Liver (tissue), 3 donors: Measurements from ENCODE around the gene THOC1.

ENCODE experiments used
- GABPA ChIP-seq, 2 donors: IDR thresholded peaks in 1 of 2; conservative IDR thresholded peaks in 1 of 2; 2 replicates each; pipeline ENCODE4 v1.6.1; 2016; ENCODE audit warnings: antibody characterized with exemption in 2 of 2, mild to moderate bottlenecking in 1 of 2, moderate library complexity in 1 of 2
- JUND ChIP-seq, 2 donors: IDR thresholded peaks; 2 replicates each; pipeline ENCODE4 v1.6.1; 2016; ENCODE audit warnings: antibody characterized with exemption in 2 of 2
- RAD21 ChIP-seq, 2 donors: IDR thresholded peaks; 2 replicates each; pipeline ENCODE4 v1.6.1; 2016; ENCODE audit warnings: antibody characterized with exemption in 2 of 2, mild to moderate bottlenecking in 2 of 2
- RXRA ChIP-seq, 2 donors: IDR thresholded peaks; 2 replicates each; pipeline ENCODE4 v1.6.1; 2017 to 2018; ENCODE audit warnings: antibody characterized with exemption in 2 of 2, mild to moderate bottlenecking in 1 of 2
- SP1 ChIP-seq: IDR thresholded peaks from 2 replicates; pipeline ENCODE4 v1.6.1; 2018; ENCODE audit warnings: antibody characterized with exemption, mild to moderate bottlenecking
- TAF1 ChIP-seq: conservative IDR thresholded peaks from 2 replicates; pipeline ENCODE4 v1.6.1; 2016; ENCODE audit warnings: antibody characterized with exemption, mild to moderate bottlenecking
- YY1 ChIP-seq: IDR thresholded peaks from 2 replicates; pipeline ENCODE4 v1.6.1; 2016; ENCODE audit warnings: antibody characterized with exemption, mild to moderate bottlenecking
- TF ChIP-seq, protein P1 (sequence below): fragments of 150-350 bp; IDR thresholded peaks from 2 replicates; pipeline ENCODE4 v1.5.1; 2017; ENCODE audit warnings: improper control_type of control experiment, low read depth, low read length; ENCODE audit not compliant: missing input control
- TF ChIP-seq, protein P2 (sequence below): IDR thresholded peaks from 2 replicates; pipeline ENCODE4 v1.6.1; 2016; ENCODE audit warnings: antibody characterized with exemption
- TF ChIP-seq, protein P3 (sequence below): IDR thresholded peaks from 2 replicates; pipeline ENCODE4 v1.6.1; 2016; ENCODE audit warnings: antibody characterized with exemption, mild to moderate bottlenecking
- TF ChIP-seq, protein P4 (sequence below): IDR thresholded peaks from 2 replicates; pipeline ENCODE4 v1.6.1; 2016; ENCODE audit warnings: antibody characterized with exemption
- TF ChIP-seq, protein P5 (sequence below): IDR thresholded peaks from 2 replicates; pipeline ENCODE4 v1.6.1; 2016; ENCODE audit warnings: antibody characterized with exemption
- donor health status: healthy.
- donor health status: healthy.

DNA sequence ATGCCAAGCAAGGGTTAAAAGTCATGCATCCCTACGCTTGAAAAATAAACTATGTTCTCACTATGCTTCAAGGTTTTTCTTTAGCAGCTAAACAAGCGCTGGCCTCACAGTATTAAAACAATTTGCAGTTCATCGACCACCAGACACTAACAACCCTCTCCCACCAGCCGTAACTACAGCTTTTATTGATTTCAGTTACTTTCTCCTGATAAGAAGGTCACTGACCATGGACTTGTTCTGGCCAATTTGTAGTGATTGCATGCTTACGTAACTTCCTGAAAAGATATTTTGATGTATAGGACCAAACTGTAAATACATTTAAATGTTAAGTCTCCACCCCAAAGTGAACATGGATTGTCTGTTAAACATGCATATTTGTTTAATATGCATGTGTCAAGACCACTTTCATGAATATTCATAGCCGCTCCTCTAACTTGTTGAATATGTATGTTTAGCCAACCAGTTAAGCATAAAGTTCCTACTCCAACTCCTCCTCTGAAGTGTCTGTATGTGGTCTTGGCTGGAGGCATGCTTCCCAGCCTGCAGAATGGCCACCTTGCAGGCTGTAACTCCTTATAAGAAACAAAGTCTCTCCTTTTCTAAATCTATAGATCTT lies 1.7 kb upstream of the THOC1 start:
- TF ChIP-seq, protein P1, sequence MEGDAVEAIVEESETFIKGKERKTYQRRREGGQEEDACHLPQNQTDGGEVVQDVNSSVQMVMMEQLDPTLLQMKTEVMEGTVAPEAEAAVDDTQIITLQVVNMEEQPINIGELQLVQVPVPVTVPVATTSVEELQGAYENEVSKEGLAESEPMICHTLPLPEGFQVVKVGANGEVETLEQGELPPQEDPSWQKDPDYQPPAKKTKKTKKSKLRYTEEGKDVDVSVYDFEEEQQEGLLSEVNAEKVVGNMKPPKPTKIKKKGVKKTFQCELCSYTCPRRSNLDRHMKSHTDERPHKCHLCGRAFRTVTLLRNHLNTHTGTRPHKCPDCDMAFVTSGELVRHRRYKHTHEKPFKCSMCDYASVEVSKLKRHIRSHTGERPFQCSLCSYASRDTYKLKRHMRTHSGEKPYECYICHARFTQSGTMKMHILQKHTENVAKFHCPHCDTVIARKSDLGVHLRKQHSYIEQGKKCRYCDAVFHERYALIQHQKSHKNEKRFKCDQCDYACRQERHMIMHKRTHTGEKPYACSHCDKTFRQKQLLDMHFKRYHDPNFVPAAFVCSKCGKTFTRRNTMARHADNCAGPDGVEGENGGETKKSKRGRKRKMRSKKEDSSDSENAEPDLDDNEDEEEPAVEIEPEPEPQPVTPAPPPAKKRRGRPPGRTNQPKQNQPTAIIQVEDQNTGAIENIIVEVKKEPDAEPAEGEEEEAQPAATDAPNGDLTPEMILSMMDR: no peak
- TF ChIP-seq GABPA (IDR thresholded peaks at IDR 0.05 in 1 of 2, conservative IDR thresholded peaks at IDR 0.05 in 1 of 2) (no peak), TAF1 (no peak), YY1 (no peak), RXRA (IDR thresholded peaks at IDR 0.05) (no peak), RAD21 (IDR thresholded peaks at IDR 0.05) (no peak), JUND (IDR thresholded peaks at IDR 0.05) (no peak), SP1 (no peak)
- TF ChIP-seq, protein P2, sequence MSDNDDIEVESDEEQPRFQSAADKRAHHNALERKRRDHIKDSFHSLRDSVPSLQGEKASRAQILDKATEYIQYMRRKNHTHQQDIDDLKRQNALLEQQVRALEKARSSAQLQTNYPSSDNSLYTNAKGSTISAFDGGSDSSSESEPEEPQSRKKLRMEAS: no peak
- TF ChIP-seq, protein P3, sequence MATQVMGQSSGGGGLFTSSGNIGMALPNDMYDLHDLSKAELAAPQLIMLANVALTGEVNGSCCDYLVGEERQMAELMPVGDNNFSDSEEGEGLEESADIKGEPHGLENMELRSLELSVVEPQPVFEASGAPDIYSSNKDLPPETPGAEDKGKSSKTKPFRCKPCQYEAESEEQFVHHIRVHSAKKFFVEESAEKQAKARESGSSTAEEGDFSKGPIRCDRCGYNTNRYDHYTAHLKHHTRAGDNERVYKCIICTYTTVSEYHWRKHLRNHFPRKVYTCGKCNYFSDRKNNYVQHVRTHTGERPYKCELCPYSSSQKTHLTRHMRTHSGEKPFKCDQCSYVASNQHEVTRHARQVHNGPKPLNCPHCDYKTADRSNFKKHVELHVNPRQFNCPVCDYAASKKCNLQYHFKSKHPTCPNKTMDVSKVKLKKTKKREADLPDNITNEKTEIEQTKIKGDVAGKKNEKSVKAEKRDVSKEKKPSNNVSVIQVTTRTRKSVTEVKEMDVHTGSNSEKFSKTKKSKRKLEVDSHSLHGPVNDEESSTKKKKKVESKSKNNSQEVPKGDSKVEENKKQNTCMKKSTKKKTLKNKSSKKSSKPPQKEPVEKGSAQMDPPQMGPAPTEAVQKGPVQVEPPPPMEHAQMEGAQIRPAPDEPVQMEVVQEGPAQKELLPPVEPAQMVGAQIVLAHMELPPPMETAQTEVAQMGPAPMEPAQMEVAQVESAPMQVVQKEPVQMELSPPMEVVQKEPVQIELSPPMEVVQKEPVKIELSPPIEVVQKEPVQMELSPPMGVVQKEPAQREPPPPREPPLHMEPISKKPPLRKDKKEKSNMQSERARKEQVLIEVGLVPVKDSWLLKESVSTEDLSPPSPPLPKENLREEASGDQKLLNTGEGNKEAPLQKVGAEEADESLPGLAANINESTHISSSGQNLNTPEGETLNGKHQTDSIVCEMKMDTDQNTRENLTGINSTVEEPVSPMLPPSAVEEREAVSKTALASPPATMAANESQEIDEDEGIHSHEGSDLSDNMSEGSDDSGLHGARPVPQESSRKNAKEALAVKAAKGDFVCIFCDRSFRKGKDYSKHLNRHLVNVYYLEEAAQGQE: no peak
- TF ChIP-seq, protein P4, sequence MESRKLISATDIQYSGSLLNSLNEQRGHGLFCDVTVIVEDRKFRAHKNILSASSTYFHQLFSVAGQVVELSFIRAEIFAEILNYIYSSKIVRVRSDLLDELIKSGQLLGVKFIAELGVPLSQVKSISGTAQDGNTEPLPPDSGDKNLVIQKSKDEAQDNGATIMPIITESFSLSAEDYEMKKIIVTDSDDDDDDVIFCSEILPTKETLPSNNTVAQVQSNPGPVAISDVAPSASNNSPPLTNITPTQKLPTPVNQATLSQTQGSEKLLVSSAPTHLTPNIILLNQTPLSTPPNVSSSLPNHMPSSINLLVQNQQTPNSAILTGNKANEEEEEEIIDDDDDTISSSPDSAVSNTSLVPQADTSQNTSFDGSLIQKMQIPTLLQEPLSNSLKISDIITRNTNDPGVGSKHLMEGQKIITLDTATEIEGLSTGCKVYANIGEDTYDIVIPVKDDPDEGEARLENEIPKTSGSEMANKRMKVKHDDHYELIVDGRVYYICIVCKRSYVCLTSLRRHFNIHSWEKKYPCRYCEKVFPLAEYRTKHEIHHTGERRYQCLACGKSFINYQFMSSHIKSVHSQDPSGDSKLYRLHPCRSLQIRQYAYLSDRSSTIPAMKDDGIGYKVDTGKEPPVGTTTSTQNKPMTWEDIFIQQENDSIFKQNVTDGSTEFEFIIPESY: no peak
- TF ChIP-seq, protein P5, sequence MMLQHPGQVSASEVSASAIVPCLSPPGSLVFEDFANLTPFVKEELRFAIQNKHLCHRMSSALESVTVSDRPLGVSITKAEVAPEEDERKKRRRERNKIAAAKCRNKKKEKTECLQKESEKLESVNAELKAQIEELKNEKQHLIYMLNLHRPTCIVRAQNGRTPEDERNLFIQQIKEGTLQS: no peak
